Naive B cell (primary cell): ENCODE results near the gene SCO2. TPM values are rescaled to one million over a fixed set of nuclear protein-coding genes. Genes with fewer than 3 reads are reported as not detected.
A peak's percentile ranks its signal among the peaks of the same experiment; 100 is the strongest.

ENCODE experiments used
- ATAC-seq, 2 donors: fragments of 150-1000 bp; cut with Tn5 transposase; 2 replicates each; pipeline ENCODE4 v1.10.0; 2021; ENCODE audit warnings: low read depth in 2 of 2, mild to moderate bottlenecking in 2 of 2, moderate library complexity in 2 of 2
- DNase-seq: peaks from one replicate; pipeline ENCODE4 v3.0.0; 2022
- H3K27ac Mint-ChIP-seq, 6 donors: one replicate each; pipeline ENCODE4 v1.8.0; 2020 to 2022; ENCODE audit warnings: mild to moderate bottlenecking in 6 of 6, mixed read lengths in 6 of 6, moderate library complexity in 5 of 6, inconsistent platforms in 2 of 6
- H3K27me3 Mint-ChIP-seq, 3 donors: one replicate each; pipeline ENCODE4 v1.8.0; 2021 to 2022; ENCODE audit warnings: mixed read lengths in 3 of 3, mild to moderate bottlenecking in 1 of 3
- H3K36me3 Mint-ChIP-seq, 2 donors: one replicate each; pipeline ENCODE4 v1.8.0; 2020 to 2022; ENCODE audit warnings: mixed read lengths in 2 of 2, inconsistent platforms in 1 of 2, mild to moderate bottlenecking in 1 of 2
- H3K4me1 Mint-ChIP-seq, 3 donors: one replicate each; pipeline ENCODE4 v1.8.0; 2020 to 2022; ENCODE audit warnings: mixed read lengths in 3 of 3, inconsistent platforms in 1 of 3, mild to moderate bottlenecking in 1 of 3, moderate library complexity in 1 of 3
- H3K4me3 Mint-ChIP-seq, 8 donors: one replicate each; pipeline ENCODE4 v1.8.0; 2020 to 2022; ENCODE audit warnings: mild to moderate bottlenecking in 8 of 8, mixed read lengths in 8 of 8, moderate library complexity in 8 of 8, inconsistent platforms in 2 of 8
- H3K9me3 Mint-ChIP-seq, 7 donors: one replicate each; pipeline ENCODE4 v1.8.0; 2020 to 2022; ENCODE audit warnings: mixed read lengths in 7 of 7, mild to moderate bottlenecking in 5 of 7, inconsistent platforms in 2 of 7, moderate library complexity in 1 of 7
- polyA plus RNA-seq, 6 donors: library from polyadenylated mRNA; unstranded; fragments of 300-500 nt; fragmentation: Illumina TruSeq; gene quantifications; one replicate each; pipeline ENCODE4 v1.2.3, GENCODE V29; 2021; ENCODE audit warnings: low read depth in 6 of 6

The SCO2 gene
- polyA plus RNA-seq, 6 donors from 2014 or later, result 2.0 to 13.9 (median 8.1) TPM

GRCh38 chr22:50477923-50478322 lies 47.5 kb downstream of the SCO2 start:
- H3K9me3 Mint-ChIP-seq, result peaks cover 0 to 2% (median 0%) of the 10 kb centered on the region in 7 donors
- ATAC-seq (no peak), DNase-seq (no peak)
- peak overlapping the region in 3 of 8 donors; percentile 15 to 79 (median 76) for H3K4me3 Mint-ChIP-seq
- H3K27me3 Mint-ChIP-seq, result peaks cover 0 to 11% (median 6%) of the 10 kb centered on the region in 3 donors
- no peaks in the 10 kb centered on the region for H3K36me3 Mint-ChIP-seq
- H3K27ac Mint-ChIP-seq, result peak overlapping the region in 1 of 6 donors; percentile 15
- peaks cover 21 to 34% (median 30%) of the 10 kb centered on the region in 3 donors for H3K4me1 Mint-ChIP-seq

DNA sequence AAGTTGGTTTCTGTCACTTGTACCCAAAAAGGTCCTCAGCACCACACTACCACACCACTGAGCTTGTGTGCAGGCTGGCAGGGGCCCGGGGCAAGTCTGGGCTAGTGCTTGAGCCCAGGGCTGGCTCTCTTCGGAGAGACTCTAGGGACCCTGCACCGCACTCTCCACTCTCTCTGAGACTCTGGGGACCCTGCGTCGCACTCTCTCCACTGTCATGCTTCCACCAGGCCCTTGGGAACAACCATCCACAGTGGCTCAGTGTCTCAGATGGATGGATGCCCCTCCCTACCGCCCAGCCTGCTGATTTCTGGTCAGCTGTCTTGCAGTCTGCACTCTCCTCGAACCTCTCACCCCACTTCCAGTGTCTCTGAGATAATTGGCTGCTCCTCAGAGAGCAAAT lies 48.5 kb downstream of the SCO2 start:
- H3K9me3 Mint-ChIP-seq, result peaks cover 0 to 2% (median 0%) of the 10 kb centered on the region in 7 donors
- no peaks in the 10 kb centered on the region for H3K36me3 Mint-ChIP-seq
- DNase-seq, result no peak
- peak overlapping the region in 4 of 6 donors; percentile 36 to 91 (median 62) for H3K27ac Mint-ChIP-seq
- no peak for ATAC-seq
- peaks cover 0 to 9% (median 6%) of the 10 kb centered on the region in 3 donors for H3K27me3 Mint-ChIP-seq
- peak overlapping the region; percentile 53 to 90 (median 75) for H3K4me3 Mint-ChIP-seq
- peaks cover 28 to 45% (median 40%) of the 10 kb centered on the region in 3 donors for H3K4me1 Mint-ChIP-seq

DNA sequence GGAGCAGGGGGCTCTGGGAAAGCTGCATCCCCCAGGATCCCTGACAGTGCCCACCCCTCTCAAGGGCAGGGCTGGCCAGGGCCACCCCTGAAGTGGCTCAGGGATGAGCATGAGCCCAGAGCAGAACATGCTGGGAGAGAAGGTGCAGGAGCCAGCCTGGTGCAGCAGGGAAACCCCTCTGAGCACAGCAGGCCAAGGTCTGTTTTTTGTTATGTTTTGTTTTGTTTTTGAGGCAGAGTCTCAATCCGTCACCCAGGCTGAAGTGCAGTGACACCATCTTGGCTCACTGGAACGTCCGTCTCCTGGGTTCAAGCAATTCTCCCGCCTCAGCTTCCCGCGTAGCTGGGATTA lies 49.8 kb downstream of the SCO2 start:
- DNase-seq, result no peak
- Mint-ChIP-seq H3K9me3 (peaks cover 0 to 2% (median 0%) of the 10 kb centered on the region in 7 donors), H3K4me3 (peak overlapping the region; percentile 68 to 90 (median 81)), H3K36me3 (no peaks in the 10 kb centered on the region), H3K27ac (peak overlapping the region in 5 of 6 donors; percentile 47 to 65 (median 63)), H3K4me1 (peaks cover 35 to 57% (median 50%) of the 10 kb centered on the region in 3 donors), H3K27me3 (peaks cover 0 to 9% (median 6%) of the 10 kb centered on the region in 3 donors)
- no peak for ATAC-seq

GRCh38 chr22:50474710-50475651 lies 50.4 kb downstream of the SCO2 start, which contains the start of gene SBF1:
TSS of gene SBF1 (minus strand) at chr22:50475035. CDS start at chr22:50474840, 195 bp downstream.
- peak; percentile 78 for ATAC-seq
- Mint-ChIP-seq H3K4me1 (peaks cover 42 to 59% (median 52%) of the 10 kb centered on the region in 3 donors), H3K4me3 (peak within 1 kb of the TSS; percentile 88 to 95 (median 92)), H3K27me3 (peaks cover 0 to 4% (median 2%) of the 10 kb centered on the region in 3 donors), H3K27ac (peak within 1 kb of the TSS in 5 of 6 donors; percentile 60 to 95 (median 90)), H3K36me3 (no peaks in the 10 kb centered on the region), H3K9me3 (peaks cover 0 to 2% (median 0%) of the 10 kb centered on the region in 7 donors)
- DNase-seq, result peak; percentile 86

DNA sequence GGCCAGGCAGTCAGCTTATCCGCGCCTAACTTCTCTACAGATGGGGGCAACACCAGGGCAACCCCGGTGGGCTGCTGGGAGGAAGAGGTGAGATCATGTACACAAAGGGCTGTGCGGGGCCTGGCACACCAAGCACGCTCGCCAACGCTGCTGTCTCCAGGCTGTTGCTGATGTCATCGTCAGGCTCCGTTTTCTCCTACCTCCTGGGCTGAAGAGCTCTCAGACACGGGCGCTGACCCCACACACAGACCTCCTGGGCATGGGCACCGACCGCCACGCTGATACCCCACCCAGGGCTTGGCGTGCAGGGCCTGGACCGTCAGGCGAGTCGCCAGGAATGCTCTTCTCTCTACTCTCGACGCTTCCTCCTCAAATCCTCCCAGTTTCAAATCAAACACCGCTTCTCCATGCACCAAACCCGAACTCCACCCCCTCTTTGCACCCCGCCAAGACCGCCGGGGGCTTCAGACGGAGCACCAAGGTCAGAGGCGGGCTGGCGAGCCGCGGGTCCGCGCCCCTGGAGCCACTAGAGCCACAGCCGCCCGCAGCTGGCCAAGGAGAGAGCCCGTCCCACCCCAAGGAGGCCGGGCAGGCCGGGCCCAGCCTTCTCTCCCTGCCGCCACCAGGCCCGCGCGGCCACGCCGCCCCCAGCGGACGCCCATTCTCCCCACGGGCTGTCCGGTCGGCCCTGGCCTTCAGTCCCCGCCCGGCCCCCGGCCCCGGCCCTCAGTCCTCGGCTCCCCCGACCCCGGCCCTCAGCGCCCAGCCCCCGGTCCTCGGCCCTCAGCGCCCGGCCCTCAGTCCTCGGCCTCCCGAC lies 51.3 kb downstream of the SCO2 start:
- no peak for DNase-seq
- H3K27me3 Mint-ChIP-seq, result no peaks in the 10 kb centered on the region
- no peaks in the 10 kb centered on the region for H3K36me3 Mint-ChIP-seq
- H3K4me1 Mint-ChIP-seq, result peaks cover 46 to 66% (median 56%) of the 10 kb centered on the region in 3 donors
- peak overlapping the region; percentile 88 to 95 (median 92) for H3K4me3 Mint-ChIP-seq
- no peak for ATAC-seq
- H3K27ac Mint-ChIP-seq, result peak overlapping the region in 5 of 6 donors; percentile 36 to 98 (median 90)
- H3K9me3 Mint-ChIP-seq, result peaks cover 0 to 2% (median 0%) of the 10 kb centered on the region in 7 donors

Other genes starting within 250 kb of the SCO2 start
- 1 to 10 TPM in 2 of 6 donors, under 1 TPM in 3, not detected in 1; 0.46 to 1.1 (median 0.66) TPM for gene PLXNB2, start 218.0 kb downstream of the SCO2 start, polyA plus RNA-seq
- under 1 TPM in 5 of 6 donors, not detected in 1; 0.05 to 0.43 (median 0.28) TPM for gene DENND6B, start 198.6 kb downstream of the SCO2 start, polyA plus RNA-seq
- 10 to 100 TPM; 11.9 to 28.1 (median 16.2) TPM for gene PPP6R2, start 182.3 kb downstream of the SCO2 start, polyA plus RNA-seq
- 10 to 100 TPM in 4 of 6 donors, 1 to 10 TPM in 2; 6.9 to 26.6 (median 11.4) TPM for gene SBF1, start 50.6 kb downstream of the SCO2 start, polyA plus RNA-seq
- under 1 TPM in 3 of 6 donors, not detected in 3; 0.08 to 0.86 (median 0.20) TPM for gene ADM2, start 44.1 kb downstream of the SCO2 start, polyA plus RNA-seq
- gene MIOX, start 38.7 kb downstream of the SCO2 start, polyA plus RNA-seq, result not detected
- 10 to 100 TPM in 3 of 6 donors, 1 to 10 TPM in 3; 6.4 to 20.9 (median 10.1) TPM for gene LMF2, start 17.9 kb downstream of the SCO2 start, polyA plus RNA-seq
- gene NCAPH2, start 17.4 kb downstream of the SCO2 start, polyA plus RNA-seq, result 10 to 100 TPM; 33.9 to 43.3 (median 37.6) TPM
- 10 to 100 TPM; 10.5 to 41.3 (median 18.0) TPM for gene TYMP, start 4.4 kb upstream of the SCO2 start, polyA plus RNA-seq
- gene KLHDC7B, start 20.3 kb upstream of the SCO2 start, polyA plus RNA-seq, result 1 to 10 TPM; 1.5 to 5.8 (median 4.4) TPM
- gene SYCE3, start 37.3 kb upstream of the SCO2 start, polyA plus RNA-seq, result not detected
- 1 to 10 TPM in 2 of 6 donors, under 1 TPM in 3, not detected in 1; 0.09 to 1.4 (median 1.00) TPM for gene CPT1B, start 52.8 kb upstream of the SCO2 start, polyA plus RNA-seq
- 10 to 100 TPM; 36.2 to 50.8 (median 42.0) TPM for gene CHKB, start 57.3 kb upstream of the SCO2 start, polyA plus RNA-seq
- under 1 TPM in 1 of 6 donors, not detected in 5; 0.04 TPM for gene MAPK8IP2, start 75.2 kb upstream of the SCO2 start, polyA plus RNA-seq
- gene ARSA, start 102.6 kb upstream of the SCO2 start, polyA plus RNA-seq, result 10 to 100 TPM in 2 of 6 donors, 1 to 10 TPM in 4; 7.5 to 12.5 (median 8.8) TPM
- not detected for gene SHANK3, start 147.2 kb upstream of the SCO2 start, polyA plus RNA-seq
- not detected for gene ACR, start 212.6 kb upstream of the SCO2 start, polyA plus RNA-seq